NOMO-1 treated with DMSO at 0.1 percent for 48 hours (cell line): Measurements from ENCODE around the gene PERM1.
"Not testable (repeated sequence)": the region's sequence is repeated elsewhere in the genome, so short reads cannot be mapped to it uniquely, and the experiment has no call there.

ENCODE experiments used
- DNase-seq: peaks from one replicate; lab custom pipeline; 2025; ENCODE audit not compliant: unreplicated experiment; lab: John Stamatoyannopoulos, UW

PERM1 gene

DNA sequence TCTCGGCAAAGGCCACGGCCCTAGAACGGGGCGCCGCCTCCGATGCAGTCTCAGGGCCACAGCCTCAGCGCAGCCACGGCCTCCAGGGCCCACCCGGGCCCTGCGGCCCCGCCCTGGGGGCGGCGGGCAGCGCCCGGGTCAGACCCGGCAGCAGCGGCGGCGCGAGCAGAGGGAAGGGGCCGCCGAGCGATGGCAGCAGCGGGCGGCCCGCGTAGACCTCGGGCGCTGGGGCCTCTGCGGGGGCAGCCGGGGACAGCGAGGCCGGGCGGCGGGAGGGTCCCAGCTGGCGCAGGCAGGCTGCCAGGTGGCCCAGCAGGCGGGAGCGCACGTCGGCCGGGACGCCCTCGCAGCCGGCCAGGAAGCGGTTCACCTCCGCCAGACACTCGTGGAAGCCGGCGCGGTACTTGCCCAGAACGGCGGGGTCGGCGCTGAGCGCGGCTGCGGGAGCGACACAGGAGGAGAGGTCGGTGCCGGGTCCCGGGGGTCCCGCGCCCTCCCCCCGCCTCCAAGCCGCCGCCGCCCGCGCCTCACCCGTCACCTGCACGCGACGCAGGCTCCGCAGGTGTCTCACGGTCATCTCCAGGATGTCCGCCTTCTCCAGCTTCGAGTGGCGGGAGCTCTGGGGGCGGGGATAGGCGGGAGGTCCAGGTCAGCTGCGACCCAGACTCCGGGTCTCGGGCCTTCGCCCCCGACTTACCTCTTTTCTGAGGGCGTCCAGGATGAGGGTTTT, 17.3 kb upstream of the PERM1 start:
- no peak for DNase-seq

- DNase-seq = no peak
Measured at GRCh38 chr1:998745-998994, 16.8 kb upstream of the PERM1 start.

DNA sequence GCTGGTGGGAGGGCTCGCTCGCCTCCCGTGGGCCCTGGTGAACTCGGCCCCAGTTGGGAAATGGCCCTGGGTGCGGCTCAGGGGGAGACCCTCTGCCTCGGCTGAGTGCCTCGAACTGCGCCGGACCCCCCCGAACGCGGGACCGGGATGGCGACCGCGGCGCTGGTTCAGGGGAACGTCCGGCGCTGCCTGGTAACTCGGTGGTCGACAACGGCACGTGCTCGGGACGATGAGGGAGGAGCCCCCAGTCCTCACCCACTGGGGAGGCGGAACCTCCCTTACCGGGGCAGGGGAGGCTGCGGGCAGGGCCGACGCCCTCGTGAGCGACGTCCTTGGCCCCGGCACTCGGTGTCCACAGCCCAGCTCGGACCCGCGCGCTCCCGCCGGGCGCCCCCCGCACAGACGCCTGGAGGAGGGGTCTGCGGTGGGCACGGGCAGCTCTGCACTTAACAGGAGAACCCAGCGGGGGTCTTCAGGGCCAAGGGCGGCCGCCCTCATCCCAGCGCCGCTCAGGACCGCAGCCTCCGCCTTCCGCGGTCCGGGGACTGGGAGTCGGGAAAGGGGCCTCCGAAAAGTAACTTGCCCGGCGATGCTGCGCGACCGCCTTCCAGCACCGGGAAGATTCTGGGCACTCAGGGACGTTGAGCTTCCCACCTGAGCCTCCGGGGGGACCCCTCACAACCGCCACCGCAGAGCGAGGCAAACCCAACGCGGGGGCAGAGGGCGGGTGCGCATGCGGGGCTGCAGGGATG, 16.3 kb upstream of the PERM1 start:
- DNase-seq = no peak

- no peak for DNase-seq
Measured at GRCh38 chr1:997713-997992, 15.8 kb upstream of the PERM1 start.

DNA sequence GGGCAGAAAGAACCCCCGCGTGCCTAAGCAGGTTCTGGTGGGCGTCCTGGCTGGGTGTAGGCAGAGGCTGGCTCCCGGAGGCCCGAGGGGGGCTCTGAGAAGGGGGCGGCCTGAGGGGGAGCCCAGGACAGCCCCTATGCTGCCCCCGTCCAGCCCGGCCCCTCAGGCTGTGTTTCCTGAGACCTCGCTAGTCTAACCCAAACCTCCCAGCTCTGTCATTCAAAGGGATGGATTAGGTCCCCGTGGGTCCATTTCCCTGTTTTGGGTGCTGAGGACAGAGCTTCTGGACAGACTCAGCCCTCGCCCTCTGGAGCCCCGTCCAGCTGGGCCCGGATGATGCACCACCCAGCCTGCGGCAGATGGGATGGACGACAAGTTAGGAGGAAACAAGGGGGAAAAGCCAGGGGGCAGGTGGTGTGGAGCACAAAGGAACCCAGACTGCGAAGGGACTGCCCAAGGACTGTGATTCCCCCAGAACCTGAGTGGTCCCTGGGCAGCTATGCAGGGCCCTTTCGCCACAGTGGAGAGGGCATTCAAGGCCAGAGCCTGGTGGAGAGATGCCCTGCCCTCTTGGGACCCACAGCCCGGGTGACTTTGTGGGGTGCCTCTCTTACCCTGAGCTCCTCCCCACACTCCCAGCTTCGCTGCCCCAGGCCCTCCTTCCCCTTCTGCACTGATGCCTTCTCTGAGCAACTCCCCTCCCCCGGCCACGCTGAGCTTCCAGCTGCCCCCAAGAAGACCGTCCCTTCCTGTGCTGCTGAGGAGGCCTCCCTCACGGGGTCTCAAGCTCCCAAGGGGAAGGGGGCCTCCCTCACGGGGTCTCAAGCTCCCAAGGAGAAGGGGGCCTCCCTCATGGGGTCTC, 15.2 kb upstream of the PERM1 start:
- no peak for DNase-seq

DNA sequence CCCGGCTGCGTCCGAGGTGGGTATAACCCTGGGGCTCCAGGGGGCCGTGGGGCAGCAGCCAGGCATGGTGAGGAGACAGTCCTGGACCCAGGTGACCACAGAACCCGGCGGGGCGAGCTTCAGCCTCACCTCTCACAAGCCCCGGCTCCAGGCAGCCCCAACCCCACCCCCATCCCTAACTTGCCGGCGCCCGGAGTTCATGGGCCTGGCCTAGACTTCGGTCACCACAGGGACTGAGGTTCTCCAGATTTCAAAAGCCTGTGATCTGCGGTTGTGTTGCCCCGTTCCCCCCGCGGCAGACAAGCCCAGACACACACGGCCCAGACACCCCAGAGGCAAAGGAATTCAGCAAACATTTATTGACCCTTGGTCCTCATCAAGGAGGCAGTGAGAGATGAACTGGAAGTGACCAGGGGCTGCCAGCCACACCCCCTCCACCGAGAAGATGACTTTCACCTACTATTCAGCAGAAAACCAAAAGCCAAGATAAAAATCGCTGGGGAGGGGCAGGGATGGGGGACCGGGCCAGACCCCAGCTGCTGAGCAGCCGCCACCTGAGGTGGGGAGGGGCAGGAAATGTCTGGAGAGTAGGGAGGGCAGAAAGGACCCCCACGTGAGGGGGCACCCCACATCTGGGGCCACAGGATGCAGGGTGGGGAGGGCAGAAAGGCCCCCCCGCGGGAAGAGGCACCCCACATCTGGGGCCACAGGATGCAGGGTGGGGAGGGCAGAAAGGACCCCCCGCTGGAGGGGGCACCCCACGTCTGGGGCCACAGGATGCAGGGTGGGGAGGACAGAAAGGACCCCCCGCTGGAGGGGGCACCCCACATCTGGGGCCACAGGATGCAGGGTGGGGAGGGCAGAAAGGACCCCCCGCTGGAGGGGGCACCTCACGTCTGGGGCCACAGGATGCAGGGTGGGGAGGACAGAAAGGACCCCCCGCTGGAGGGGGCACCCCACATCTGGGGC, 14.1 kb upstream of the PERM1 start:
- no peak for DNase-seq

- DNase-seq = not testable (repeated sequence)
Measured at GRCh38 chr1:994546-994945, 12.7 kb upstream of the PERM1 start.

- no peak for DNase-seq
Measured at GRCh38 chr1:993379-993995, 11.6 kb upstream of the PERM1 start.

- DNase-seq = no peak
Measured at GRCh38 chr1:992362-992761, 10.5 kb upstream of the PERM1 start.

DNA sequence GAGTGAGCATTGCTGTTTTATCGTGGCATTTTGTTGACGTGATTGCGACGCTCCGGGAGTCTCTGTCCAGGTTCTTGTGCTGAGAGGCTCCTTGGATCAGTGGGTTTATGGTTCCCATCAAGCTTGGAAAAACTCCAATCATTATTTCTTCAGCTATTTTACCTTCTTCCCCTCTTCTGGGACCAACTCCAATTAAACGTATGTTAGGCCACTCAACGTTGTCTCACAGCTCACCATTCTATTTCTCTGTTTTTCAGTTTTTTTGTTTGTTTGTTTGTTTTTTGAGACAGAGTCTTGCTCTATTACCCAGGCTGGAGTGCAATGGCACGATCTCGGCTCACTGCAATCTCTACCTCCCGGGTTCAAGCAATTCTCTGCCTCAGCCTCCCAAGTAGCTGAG, 10.0 kb upstream of the PERM1 start:
- no peak for DNase-seq

GRCh38 chr1:991275-991674, 9.4 kb upstream of the PERM1 start:
- not testable (repeated sequence) for DNase-seq

DNA sequence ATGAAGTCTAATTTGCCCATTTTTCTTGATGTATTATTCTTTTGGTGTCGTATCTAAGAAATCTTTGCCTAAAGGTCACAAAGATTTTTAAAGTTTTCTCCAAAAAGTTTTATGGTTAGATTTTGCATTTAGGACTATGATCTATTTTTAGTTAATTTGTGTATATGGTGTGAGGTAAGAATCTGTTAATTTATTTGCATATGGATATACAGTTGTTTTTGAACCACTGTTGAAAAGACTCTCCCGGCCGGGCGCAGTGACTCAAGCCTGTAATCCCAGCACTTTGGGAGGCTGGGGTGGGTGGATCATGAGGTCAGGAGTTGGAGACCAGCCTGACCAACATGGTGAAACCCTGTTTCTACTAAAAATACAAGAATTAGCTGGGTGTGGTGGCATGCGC, 6.2 kb upstream of the PERM1 start:
- DNase-seq = not testable (repeated sequence)

GRCh38 chr1:985126-985525, 3.2 kb upstream of the PERM1 start:
- DNase-seq = no peak

GRCh38 chr1:984476-984814, 2.6 kb upstream of the PERM1 start:
- no peak for DNase-seq

DNA sequence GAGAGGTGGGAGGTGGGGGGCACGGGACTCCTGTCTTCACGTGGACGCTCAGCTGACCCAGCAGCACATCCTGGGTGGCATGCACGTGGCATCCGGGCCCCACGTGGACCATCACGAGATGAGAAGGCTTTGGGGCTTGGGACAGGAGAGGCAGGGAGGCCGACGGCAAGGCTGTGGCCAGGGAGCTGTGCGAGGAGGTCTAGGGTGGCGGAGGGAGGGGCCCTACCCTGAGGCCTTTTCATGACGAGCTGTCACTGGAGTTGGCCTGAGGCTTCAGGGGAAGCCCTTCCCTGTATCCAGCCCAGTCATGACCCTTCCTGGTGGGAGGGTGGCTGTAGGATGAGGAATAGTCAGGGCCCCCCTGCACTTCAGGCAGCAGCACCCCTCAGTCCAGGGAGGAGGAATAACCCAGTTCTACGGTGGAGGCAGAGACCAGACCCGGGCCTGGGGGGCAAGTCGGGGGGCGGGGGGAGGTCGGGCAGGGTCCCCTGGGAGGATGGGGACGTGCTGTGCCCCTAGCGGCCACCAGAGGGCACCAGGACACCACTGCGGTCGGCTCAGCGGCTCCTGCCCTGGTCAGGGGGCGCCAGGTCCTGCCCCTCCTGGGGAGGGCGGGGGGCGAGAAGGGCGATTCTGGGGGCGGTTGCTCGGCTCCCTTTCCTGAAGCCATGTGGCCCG, 2.0 kb upstream of the PERM1 start:
- DNase-seq = no peak

DNA sequence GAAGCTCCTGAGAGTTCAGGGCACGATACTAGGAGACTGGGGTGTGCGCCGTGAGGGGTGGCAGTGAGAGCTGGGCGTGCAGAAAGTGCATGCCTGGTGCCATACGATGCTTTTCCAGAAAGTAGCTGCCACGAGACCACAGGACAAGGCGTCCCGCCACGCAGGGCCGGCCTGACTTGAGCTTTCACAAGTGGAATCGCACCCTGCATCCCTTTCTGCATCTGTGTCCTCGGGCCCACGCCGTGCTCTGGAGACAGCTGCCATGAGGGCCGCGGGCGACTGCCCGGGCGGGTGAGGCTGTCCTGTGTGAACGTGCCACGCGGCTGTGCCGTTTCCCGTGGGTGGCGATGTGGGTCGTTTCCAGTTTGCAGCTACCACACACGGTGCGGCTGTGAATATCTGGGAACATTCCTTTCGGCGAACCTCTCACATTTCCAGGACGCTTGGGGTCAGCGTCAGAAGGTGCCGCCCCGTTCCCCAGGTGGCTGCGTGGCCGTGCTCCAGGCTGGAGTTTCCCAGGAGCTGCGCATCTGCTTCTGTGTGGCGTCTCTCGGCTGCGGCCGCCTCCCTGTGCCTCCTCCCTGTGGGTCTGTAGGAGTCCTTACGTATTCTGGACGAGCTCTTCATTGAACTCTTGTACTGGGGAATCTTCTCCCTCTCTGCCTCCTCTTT, 1.0 kb upstream of the PERM1 start:
- DNase-seq = no peak

DNA sequence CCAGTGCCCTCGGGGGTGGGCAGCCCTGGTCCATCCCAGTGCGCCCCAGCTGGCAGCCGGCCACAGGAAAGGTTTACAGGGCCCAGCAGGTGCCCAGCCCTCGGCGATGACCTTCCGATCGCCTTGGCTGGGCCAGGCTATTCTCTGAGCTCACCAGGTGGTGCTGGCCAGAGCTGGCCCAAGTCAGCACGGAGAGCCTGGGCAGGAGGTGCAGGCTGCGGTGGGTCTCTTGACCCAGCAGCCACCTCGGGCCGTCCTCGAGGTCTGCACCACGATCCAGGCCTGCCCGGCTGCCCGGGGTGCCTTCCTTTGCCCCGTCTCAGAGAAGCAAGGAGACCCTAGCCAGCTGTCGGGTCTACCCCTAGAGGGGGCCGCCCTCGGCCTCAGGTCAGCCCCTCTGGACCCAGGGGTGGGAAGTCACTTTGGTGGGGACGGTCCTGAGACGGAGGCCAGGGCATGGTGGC, 370 bp downstream of the PERM1 start:
- no peak for DNase-seq

GRCh38 chr1:980602-981395, 1.1 kb downstream of the PERM1 start:
- no peak for DNase-seq

DNA sequence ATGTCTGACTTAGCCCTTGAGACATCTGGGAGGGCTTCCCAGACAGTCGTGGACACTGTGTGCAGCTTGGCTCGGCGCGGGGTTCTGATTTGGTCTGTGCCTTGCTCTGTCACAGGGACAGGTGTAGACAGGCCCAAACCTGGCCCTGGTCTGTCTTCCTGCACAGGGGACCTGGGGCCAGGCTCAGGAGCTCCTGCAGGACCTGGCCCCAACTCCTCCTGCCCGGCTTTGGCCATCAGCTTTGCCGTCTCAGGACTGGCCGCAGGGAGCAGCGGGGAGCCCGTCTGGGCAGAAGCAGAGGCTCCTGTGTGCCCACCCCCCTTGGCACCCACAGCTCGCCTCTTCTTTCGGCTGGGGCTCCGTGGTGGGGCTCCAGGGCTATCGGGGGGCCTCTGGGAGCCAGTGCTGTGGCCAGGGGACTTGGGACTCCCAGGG, 1.7 kb downstream of the PERM1 start:
- no peak for DNase-seq
